Right ventricle myocardium inferior (tissue), 1 donor: ENCODE data around the gene GRIA2. TPM values are rescaled to one million over a fixed set of nuclear protein-coding genes. Genes with fewer than 3 reads are reported as not detected.
"Not testable (repeated sequence)": the region's sequence is repeated elsewhere in the genome, so short reads cannot be mapped to it uniquely, and the experiment has no call there.

Experiments
- ATAC-seq: fragments of 200-7000 bp; cut with Tn5 transposase; one replicate; pipeline ENCODE4 v1.9.1; 2020; ENCODE audit warnings: mild to moderate bottlenecking, moderate library complexity
- DNase-seq: peaks from one replicate; pipeline ENCODE4 v3.0.0; 2021; ENCODE audit errors: missing footprints
- intact Hi-C: fragments of 100-400 bp; cut with DNase I; formaldehyde crosslinking; loops from one replicate; pipeline ENCODE4 v1.11.0; 2022
- long read RNA-seq: library from polyadenylated mRNA; unstranded; transcript quantifications from one replicate; pipeline ENCODE4 v2.0.0, GENCODE V29; 2021
- total RNA-seq: library from RNA; stranded (reverse); fragmentation: NEBNext Ultra II Directional; extraction: Animal tissue kit (Norgen Biotek cat#: 25700); gene quantifications from one replicate; pipeline ENCODE4 v1.2.1, GENCODE V29; 2021
- donor health status: DM: no; HTN: yes; CAD: no; lungs with severe emphysema.

Gene GRIA2
- total RNA-seq, result not detected
- long read RNA-seq, result 0 reads

GRCh38 chr4:157220371-157220881, at the start of gene GRIA2:
Gene GRIA2, plus strand, starts transcription at chr4:157220728. Its CDS starts 315 bp downstream, at chr4:157221043.
- intact Hi-C loops, result no loop called here
- ATAC-seq, result peak; percentile 63
- DNase-seq, result no peak

DNA sequence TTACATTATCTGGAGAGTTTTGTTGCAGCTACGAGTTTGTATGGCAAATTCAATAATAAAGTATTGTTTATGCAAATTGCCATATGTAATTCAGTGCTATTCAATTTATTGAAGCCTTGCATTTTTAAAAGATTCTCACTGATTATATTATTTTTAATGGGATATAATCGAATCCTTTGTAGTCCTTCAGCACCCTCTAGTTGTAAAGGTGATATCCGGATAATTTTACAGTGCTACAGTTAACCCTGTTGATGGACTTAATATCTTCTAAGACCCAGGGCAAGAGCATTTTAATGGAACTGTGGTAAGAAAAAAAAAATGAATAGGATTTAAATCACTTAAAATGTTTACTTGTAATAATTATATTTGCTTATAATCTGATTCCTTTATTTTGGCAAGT, 48.5 kb upstream of the GRIA2 start:
- intact Hi-C loops, result no loop called here
- ATAC-seq (no peak), DNase-seq (no peak)

GRCh38 chr4:157180268-157180667, 40.3 kb upstream of the GRIA2 start:
- ATAC-seq, DNase-seq, intact Hi-C loops: not testable (repeated sequence)

DNA sequence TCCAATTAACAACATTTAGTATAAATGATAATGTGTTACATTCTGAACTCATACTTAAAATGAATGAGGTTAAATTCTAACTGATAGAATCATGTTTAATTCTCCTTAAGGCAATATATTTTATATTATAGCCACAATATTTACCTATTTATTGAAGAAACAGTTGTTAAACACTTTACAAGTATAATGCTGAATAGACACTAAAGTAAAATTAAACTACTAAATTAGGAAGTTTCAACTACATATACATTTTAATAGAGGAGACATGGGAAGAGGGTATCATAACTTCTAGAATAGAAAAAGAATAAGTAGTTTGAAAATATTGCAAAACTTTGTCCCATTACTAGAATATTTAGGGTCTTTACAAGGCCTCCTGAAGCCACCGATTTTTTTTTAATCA, 36.2 kb upstream of the GRIA2 start:
- ATAC-seq (no peak), DNase-seq (no peak)
- intact Hi-C loops, result no loop called here

- DNase-seq (no peak), ATAC-seq (no peak)
- intact Hi-C loops, result no loop called here
These were observed 35.2 kb upstream of the GRIA2 start for GRCh38 chr4:157185363-157185762.

- no peak for ATAC-seq
These were observed 25.2 kb upstream of the GRIA2 start for GRCh38 chr4:157195374-157195773.

GRCh38 chr4:157196046-157196445, 24.5 kb upstream of the GRIA2 start:
- DNase-seq (no peak), ATAC-seq (no peak)
- intact Hi-C loops, result no loop called here

More at GRCh38 chr4:157195374-157195773, 25.2 kb upstream of the GRIA2 start:
- intact Hi-C loops, result no loop called here
- DNase-seq, result no peak

DNA sequence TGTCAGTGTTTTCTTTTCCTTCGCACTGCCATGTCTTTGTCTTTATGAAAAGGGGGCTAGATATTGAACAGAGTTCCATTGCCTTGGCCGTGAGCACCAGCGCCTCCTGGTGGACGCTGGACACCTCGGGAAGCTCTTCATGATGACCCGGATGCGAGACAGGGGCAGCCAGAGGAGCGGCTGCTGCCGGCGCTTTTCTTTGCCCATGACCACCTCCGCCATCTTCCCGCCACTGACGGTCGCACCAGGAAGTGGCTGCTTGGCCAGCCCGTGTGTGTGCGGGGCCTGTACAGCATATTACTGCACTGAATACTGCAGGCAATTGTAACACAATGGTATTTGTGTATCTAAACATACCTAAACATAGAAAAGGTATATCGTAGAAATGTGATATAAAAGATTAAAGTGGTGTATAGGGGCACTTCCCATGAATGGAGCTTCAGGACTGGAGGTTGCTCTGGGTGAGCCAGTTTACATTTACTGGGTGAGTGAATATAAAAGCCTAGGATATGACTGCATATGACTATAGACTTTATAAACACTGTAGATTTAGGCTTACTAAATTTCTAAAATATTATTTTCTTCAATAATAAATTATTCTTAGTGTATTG, 15.8 kb upstream of the GRIA2 start:
- ATAC-seq, result no peak
- DNase-seq, result no peak
- intact Hi-C loops, result no loop called here

- intact Hi-C loops, result loop anchor here (10.0 kb wide), 1 partner anchor 757 kb away; no protein-coding TSS in a partner anchor
- DNase-seq, result no peak
These were observed 2.8 kb upstream of the GRIA2 start for GRCh38 chr4:157217708-157218107.

GRCh38 chr4:157219711-157220370, 687 bp upstream of the GRIA2 start:
- ATAC-seq (no peak), DNase-seq (no peak)
- intact Hi-C loops, result loop anchor here (10.0 kb wide), 1 partner anchor 755 kb away; no protein-coding TSS in a partner anchor

More at GRCh38 chr4:157217708-157218107, 2.8 kb upstream of the GRIA2 start:
- no peak for ATAC-seq

DNA sequence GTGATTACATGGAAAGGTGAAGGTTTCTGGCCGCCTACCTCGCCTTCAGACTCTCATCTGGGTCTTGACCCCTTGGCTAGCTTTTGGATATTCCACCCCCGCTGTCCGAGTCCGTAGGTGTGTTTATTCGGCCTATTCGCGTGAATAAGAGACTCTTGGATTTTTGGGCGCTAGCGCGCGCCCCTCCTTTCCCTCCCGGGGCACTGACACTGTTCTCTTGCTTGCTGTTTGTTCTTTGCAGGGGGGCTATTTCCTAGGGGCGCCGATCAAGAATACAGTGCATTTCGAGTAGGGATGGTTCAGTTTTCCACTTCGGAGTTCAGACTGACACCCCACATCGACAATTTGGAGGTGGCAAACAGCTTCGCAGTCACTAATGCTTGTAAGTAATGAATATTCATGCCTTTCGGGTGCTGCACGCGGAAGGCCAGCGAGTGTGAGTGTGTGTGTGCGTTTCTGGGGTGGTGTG, 932 bp downstream of the GRIA2 start:
- intact Hi-C loops, result no loop called here
- DNase-seq (no peak), ATAC-seq (no peak)

DNA sequence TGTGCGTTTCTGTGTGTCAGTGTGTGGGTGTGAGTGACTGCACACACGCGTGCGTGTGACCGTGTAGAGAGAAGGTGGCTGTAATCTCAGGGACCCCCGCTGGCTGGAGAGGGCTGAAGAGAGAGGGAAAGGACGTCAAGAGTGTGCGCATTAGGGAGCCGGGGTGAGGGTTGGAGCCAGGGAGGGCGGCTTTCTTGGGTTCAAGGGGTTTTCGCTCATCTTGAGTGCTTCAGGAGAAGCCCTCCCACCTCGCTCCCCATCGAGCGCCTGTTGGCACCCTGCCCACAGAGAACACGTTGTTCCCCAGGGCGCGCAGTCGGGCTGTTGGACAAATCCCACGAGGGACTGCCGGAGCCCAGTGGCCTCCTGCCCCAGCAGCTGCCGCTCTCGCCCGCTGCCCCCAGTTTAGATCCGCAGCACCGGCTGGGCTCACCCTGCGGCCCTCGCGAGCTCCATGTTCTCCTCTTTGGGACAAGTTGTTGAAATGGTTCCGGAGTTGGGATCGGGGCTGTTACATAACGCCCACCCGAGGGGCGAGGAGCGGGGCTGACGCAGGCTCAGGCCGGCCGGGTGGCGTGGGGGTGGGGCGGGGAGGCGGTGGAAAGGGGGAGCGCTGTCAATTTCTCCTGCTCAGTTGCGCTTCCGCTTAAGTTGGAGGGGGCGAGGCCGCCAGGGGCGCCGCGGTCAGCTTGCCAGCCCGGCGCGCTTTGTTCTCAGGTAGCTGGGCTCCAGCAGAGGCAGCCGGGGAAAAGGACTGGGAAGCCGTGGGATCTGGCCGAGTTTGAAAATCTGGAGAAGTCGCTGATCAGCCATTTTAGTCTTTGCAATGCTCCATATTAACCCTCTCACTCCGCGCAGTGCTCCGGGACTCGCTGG, 1.6 kb downstream of the GRIA2 start:
- intact Hi-C loops, result no loop called here
- ATAC-seq (no peak), DNase-seq (no peak)

GRCh38 chr4:157222771-157223160, 2.2 kb downstream of the GRIA2 start:
- intact Hi-C loops, result no loop called here
- DNase-seq (no peak), ATAC-seq (no peak)

DNA sequence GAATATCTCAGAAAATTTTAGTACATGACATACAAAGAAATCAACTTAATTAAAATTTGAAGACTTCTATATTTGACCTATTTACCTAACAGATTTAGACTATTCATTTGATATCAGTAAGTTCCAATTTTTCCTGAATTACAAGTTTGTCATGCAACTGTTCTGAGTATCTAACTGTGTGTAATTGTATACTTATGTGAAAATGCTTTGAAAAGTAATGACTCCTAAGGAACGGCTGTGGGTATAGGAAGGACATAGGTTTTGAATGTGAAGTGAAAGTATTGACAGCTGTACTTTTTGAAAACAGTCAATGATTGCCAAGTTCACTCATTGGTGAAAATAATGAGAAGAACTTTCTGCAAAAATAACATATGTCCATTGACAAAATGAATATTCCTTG, 2.9 kb downstream of the GRIA2 start:
- intact Hi-C loops, result no loop called here
- no peak for ATAC-seq

GRCh38 chr4:157225096-157225495, 4.6 kb downstream of the GRIA2 start:
- DNase-seq (no peak), ATAC-seq (no peak)
- intact Hi-C loops, result no loop called here

More for the DNA sequence above, 2.9 kb downstream of the GRIA2 start:
- no peak for DNase-seq

DNA sequence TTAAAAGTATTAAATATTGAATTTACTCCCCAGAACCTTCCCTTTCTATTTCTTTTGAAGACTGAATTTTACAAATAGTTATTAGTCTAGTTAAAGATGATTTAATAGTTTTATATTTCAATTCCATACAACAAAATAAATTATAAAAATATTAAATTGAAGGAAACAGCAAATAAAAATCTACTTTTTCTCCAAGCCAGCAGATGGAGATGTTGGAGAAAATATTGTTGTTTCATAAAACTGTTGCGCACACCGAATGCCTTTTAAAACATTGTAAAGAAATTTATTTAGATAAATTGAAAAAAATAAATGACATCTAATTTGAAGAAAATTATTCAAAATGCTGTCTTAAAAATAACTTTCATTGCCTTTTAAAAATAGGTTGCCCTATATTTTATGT, 5.5 kb downstream of the GRIA2 start:
- no peak for ATAC-seq
- intact Hi-C loops, result no loop called here
- no peak for DNase-seq

- intact Hi-C loops, result no loop called here
- DNase-seq, result no peak
- ATAC-seq, result no peak
These were observed 6.1 kb downstream of the GRIA2 start for GRCh38 chr4:157226601-157227000.

DNA sequence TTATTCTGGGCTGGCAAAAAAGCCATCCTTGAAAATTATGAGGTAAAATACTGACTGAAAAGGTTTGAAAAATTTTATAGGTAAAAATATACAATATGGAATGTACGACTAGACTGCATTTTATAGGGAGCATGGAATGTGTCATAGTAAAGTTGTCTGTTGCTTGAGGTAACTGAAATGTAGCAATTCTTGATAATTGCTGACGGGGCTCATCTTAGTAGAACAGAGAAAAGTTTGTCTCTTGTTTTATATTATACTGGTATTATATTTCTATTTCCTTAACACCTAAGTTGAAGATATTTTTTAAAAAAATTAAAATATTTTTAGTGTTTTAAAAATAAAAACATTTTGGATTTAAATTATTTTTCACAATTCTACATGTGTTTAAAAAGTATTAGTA, 11.0 kb downstream of the GRIA2 start:
- DNase-seq (no peak), ATAC-seq (no peak)
- intact Hi-C loops, result no loop called here

GRCh38 chr4:157242871-157243270, 22.3 kb downstream of the GRIA2 start:
- ATAC-seq (no peak), DNase-seq (no peak)
- intact Hi-C loops, result no loop called here
